Measurements from ENCODE around the gene TRAPPC12.

Gene TRAPPC12

DNA sequence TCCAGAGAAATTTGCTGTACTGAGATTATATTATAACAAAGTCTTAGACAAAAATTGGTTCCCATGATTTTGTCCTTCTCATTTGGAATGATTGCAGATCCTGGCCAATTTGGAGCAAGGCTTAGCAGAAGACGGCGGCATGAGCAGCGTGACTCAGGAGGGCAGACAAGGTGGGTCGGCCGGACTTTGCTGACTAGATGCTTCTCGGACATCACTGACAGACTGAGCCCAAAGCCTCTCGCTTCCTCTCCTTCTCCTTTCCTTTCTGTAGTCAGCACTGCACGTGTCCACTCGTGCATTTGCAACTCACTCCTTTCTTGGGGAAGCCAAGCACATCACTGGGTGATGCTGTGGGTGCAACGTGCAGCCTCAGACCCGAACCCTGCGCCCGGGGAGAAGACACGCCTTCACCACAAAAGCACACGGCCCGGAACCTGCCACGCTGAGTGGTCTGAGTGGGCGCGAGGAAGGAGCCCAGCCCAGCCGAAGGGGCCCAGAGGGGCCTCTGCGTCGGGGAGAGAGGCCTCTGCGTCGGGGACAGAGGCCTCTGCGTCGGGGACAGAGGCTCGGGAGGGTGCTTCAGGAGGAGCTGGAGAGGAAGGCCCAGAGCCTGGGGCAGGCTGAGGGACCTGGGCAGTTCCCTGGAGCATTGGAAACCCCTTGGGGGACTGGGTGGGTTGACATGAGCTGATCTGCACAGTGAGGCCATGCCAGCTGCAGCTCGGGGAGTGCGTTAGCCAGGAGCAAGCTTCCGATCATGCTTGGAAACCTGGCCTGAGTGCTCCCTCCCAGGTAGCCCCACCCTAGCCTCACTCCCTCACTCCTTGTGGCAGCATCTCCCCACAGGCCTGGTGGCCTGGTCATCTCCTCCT, 78.3 kb downstream of the TRAPPC12 start:
- ATAC-seq (ENCODE audit: insufficient read depth, low read depth) = no peak
- Histone ChIP-seq H3K4me3 (ENCODE audit: low read depth in 1 of 2, low read length in 2 of 2) (no peak overlapping the region), H3K9ac (ENCODE audit: low read depth, low read length) (no peak overlapping the region), H3K4me1 (ENCODE audit: insufficient read depth, low read length) (no peaks in the 10 kb centered on the region), H3K9me3 (ENCODE audit: insufficient read depth, low read length, severe bottlenecking) (no peaks in the 10 kb centered on the region), H4K20me1 (ENCODE audit: insufficient read depth, low read length) (no peaks in the 10 kb centered on the region; the same call in none of the 2 replicates), H3K79me2 (ENCODE audit: insufficient read depth, low read length) (no peaks in the 10 kb centered on the region), H3K27ac (ENCODE audit: low read length) (no peak overlapping the region), H3K36me3 (ENCODE audit: insufficient read depth, low read length) (peaks cover 63% of the 10 kb centered on the region), H2AFZ (ENCODE audit: low read depth, low read length) (no peak overlapping the region), H3K4me2 (ENCODE audit: insufficient read depth, low read length) (no peak overlapping the region), H3K27me3 (ENCODE audit: insufficient read depth, low read length, poor library complexity) (no peaks in the 10 kb centered on the region)
- TF ChIP-seq EZH2 (IDR thresholded peaks at IDR 0.05; ENCODE audit: borderline replicate concordance, low read depth, low read length, severe bottlenecking) = no peak
- TF ChIP-seq, protein P1, sequence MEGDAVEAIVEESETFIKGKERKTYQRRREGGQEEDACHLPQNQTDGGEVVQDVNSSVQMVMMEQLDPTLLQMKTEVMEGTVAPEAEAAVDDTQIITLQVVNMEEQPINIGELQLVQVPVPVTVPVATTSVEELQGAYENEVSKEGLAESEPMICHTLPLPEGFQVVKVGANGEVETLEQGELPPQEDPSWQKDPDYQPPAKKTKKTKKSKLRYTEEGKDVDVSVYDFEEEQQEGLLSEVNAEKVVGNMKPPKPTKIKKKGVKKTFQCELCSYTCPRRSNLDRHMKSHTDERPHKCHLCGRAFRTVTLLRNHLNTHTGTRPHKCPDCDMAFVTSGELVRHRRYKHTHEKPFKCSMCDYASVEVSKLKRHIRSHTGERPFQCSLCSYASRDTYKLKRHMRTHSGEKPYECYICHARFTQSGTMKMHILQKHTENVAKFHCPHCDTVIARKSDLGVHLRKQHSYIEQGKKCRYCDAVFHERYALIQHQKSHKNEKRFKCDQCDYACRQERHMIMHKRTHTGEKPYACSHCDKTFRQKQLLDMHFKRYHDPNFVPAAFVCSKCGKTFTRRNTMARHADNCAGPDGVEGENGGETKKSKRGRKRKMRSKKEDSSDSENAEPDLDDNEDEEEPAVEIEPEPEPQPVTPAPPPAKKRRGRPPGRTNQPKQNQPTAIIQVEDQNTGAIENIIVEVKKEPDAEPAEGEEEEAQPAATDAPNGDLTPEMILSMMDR (IDR thresholded peaks at IDR 0.05; ENCODE audit: borderline replicate concordance, extremely low read depth, low read length, poor library complexity, severe bottlenecking) = no peak
- no peak for DNase-seq

DNA sequence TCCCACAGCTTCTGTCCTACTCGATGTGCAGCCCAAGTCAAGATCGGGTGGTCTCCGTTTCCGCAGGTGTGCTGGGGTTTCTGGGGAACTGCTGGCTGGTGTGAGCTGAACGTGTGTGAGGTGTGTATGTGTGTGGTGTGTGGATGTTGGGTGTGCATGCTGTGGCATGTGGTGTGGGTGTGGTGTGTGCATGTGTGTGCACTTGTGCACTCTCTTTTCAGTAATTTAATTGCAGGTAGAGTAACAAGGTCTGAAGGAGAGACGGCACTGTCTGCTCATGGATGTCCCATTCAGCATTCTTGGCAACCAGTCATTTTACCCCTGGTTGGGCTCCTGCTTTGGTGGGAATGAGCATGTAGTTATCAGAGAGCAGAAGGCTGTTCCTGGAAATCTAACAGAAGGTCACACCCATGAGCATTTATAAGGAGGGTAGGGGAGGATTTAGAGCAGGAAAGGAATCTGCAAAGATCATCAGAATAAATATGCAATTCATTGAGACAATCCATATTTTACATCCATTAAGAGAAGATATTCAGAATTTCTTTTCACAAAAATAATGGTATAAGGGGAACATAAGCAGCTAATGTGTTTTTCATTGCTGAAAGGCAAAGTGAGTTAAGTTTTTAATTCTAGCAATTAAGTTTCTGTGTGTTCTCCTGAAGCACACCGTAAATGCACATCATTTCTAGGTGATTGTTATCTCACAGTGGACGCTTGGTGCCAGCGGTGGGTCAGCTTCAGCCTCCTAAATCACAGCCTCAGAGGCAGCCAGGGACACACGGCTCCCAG, 79.1 kb downstream of the TRAPPC12 start:
- no peaks in the 10 kb centered on the region for H3K9me3 ChIP-seq (ENCODE audit: insufficient read depth, low read length, severe bottlenecking)
- no peak for ATAC-seq (ENCODE audit: insufficient read depth, low read depth)
- H3K79me2 ChIP-seq (ENCODE audit: insufficient read depth, low read length) = no peaks in the 10 kb centered on the region
- H3K36me3 ChIP-seq (ENCODE audit: insufficient read depth, low read length) = peaks cover 60% of the 10 kb centered on the region
- H4K20me1 ChIP-seq (ENCODE audit: insufficient read depth, low read length) = no peaks in the 10 kb centered on the region; the same call in 1 of the 2 replicates
- DNase-seq = no peak
- TF ChIP-seq, protein P1 (IDR thresholded peaks at IDR 0.05; ENCODE audit: borderline replicate concordance, extremely low read depth, low read length, poor library complexity, severe bottlenecking) = no peak
- TF ChIP-seq EZH2 (IDR thresholded peaks at IDR 0.05; ENCODE audit: borderline replicate concordance, low read depth, low read length, severe bottlenecking) = no peak
- H3K27me3 ChIP-seq (ENCODE audit: insufficient read depth, low read length, poor library complexity) = no peaks in the 10 kb centered on the region
- H3K9ac ChIP-seq (ENCODE audit: low read depth, low read length) = no peak overlapping the region
- H3K4me2 ChIP-seq (ENCODE audit: insufficient read depth, low read length) = no peak overlapping the region
- no peaks in the 10 kb centered on the region for H3K4me1 ChIP-seq (ENCODE audit: insufficient read depth, low read length)
- no peak overlapping the region for H3K27ac ChIP-seq (ENCODE audit: low read length)
- no peak overlapping the region for H3K4me3 ChIP-seq (ENCODE audit: low read depth in 1 of 2, low read length in 2 of 2)
- no peak overlapping the region for H2AFZ ChIP-seq (ENCODE audit: low read depth, low read length)

DNA sequence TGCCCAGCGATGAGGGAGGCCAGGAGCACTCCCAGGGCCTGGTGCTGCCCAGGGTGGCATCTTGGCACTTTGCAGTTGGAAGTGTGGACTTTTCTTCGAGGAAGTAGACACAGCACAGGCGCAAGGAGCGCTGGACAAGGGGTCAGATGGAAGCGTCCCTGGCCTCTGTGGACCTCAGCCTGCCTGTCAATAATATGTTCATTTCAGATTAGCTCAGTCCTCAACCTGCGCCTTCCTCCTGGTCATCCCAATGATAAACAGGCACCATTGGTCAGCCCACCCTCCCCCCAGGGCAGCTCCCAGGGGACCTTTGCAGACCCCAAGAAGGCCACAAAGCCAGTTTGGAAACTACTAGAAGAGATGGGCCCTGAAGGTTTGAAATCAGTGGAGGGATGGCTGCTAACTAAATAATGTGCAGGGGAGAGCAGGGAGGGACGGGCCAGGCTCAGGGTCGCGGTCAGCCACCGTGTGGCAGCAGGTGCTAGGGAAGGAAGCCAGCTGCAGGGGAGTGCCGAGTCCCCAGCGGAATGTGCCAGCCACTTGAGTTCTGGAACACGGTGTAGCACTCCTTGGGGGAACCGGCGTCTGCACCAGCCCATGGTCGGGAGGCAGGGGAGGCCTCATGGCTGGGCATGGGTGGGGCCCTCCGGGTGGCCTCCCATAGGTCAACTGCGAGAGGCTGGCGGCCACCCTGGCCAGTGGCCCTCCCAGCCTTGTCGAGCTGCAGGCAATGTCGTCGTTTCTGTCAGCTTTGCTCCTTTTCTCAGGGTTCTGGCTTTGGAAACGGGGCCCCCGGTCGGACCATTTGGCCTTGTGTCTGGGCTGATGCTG, 79.9 kb downstream of the TRAPPC12 start:
- TF ChIP-seq, protein P1 (IDR thresholded peaks at IDR 0.05; ENCODE audit: borderline replicate concordance, extremely low read depth, low read length, poor library complexity, severe bottlenecking) = peak; percentile 5
- no peak for TF ChIP-seq EZH2 (IDR thresholded peaks at IDR 0.05; ENCODE audit: borderline replicate concordance, low read depth, low read length, severe bottlenecking)
- H3K27me3 ChIP-seq (ENCODE audit: insufficient read depth, low read length, poor library complexity) = no peaks in the 10 kb centered on the region

More for the DNA sequence above, 79.9 kb downstream of the TRAPPC12 start:
- DNase-seq (no peak), ATAC-seq (ENCODE audit: insufficient read depth, low read depth) (no peak)
- H3K4me2 ChIP-seq (ENCODE audit: insufficient read depth, low read length) = no peak overlapping the region
- no peak overlapping the region for H3K9ac ChIP-seq (ENCODE audit: low read depth, low read length)
- H3K4me1 ChIP-seq (ENCODE audit: insufficient read depth, low read length) = no peaks in the 10 kb centered on the region
- no peak overlapping the region for H3K4me3 ChIP-seq (ENCODE audit: low read depth in 1 of 2, low read length in 2 of 2)
- H3K36me3 ChIP-seq (ENCODE audit: insufficient read depth, low read length) = peaks cover 60% of the 10 kb centered on the region
- H2AFZ ChIP-seq (ENCODE audit: low read depth, low read length) = no peak overlapping the region
- H3K27ac ChIP-seq (ENCODE audit: low read length) = no peak overlapping the region
- H3K9me3 ChIP-seq (ENCODE audit: insufficient read depth, low read length, severe bottlenecking) = no peaks in the 10 kb centered on the region
- H4K20me1 ChIP-seq (ENCODE audit: insufficient read depth, low read length) = no peaks in the 10 kb centered on the region; the same call in 1 of the 2 replicates
- H3K79me2 ChIP-seq (ENCODE audit: insufficient read depth, low read length) = no peaks in the 10 kb centered on the region

Measured in DND-41 (cell line).